Daoy (cell line): ENCODE measurements around the gene FEZF1. TPM values are rescaled to one million over a fixed set of nuclear protein-coding genes. Genes with fewer than 3 reads are reported as not detected.

Experiments used
- DNase-seq: peaks from one replicate; pipeline ENCODE4 v3.0.0-alpha.2; 2015; ENCODE audit warnings: low read depth
- total RNA-seq: library from RNA; depleted of rRNA; stranded (reverse); fragments of >200 nt; shearing (Covaris generic); gene quantifications from 2 replicates; pipeline ENCODE4 v1.2.3, GENCODE V29; 2014; rRNA removed

Gene FEZF1
- 0.03 and 0.69 TPM in 2 replicates for total RNA-seq

DNA sequence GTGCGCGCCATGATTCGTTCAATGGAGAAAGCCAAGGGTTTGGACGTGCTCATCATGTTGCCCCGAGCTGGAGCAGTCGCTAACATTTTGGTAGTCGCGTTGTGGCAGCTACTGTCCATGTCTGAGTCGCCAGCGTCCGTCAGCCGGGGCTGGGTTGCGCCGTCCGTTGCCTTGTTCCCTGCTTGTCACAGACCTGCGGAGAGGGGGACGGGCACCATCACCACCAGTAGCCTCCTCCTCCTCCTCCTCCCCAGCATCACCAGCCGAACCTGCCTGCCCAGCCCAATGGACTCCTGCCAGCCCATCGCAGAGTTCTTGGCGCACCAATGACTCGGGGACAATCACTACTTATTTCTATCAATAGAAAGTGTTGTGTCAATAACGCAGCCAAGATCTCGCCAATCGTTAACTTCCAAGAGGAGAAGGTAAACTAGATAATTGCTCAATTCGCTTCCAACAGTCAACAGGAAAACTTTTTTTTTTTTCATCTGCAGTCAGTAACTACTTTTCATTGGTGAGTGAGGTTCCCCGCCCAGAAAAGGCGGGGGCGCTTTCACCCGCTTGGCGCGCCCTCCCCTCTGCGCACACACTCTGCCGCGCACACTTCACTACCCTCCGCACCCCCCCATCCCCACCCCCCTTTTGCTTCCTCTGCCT lies at the start of gene FEZF1:
Gene FEZF1 (minus strand): TSS at position 432 of the 657 bp plus-strand sequence. CDS start 313 bp downstream, at position 119.
- peak; percentile 88 for DNase-seq

- DNase-seq, result no peak
Measured at GRCh38 chr7:122352454-122352853, 47.9 kb upstream of the FEZF1 start.

DNA sequence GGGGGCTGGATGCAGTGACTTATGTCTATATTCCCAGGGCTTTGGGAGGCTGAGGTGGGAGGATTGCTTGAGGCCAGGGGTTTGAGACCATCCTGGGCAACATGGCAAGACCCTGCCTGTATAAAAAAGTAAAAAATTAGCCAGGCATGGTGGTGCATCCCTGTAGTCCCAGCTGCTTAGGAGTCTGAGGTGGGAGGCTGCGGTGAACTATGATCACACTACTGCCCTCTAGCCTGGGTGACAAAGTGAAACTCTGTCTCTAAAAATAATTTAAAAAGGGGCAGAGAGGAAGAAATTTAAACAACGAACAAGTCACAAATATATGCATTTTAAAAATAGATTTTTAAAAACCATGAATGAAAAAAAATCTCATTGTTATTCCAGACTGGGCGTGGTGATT lies 46.2 kb upstream of the FEZF1 start:
- no peak for DNase-seq

GRCh38 chr7:122344303-122344620 lies 39.7 kb upstream of the FEZF1 start:
- DNase-seq, result no peak

DNA sequence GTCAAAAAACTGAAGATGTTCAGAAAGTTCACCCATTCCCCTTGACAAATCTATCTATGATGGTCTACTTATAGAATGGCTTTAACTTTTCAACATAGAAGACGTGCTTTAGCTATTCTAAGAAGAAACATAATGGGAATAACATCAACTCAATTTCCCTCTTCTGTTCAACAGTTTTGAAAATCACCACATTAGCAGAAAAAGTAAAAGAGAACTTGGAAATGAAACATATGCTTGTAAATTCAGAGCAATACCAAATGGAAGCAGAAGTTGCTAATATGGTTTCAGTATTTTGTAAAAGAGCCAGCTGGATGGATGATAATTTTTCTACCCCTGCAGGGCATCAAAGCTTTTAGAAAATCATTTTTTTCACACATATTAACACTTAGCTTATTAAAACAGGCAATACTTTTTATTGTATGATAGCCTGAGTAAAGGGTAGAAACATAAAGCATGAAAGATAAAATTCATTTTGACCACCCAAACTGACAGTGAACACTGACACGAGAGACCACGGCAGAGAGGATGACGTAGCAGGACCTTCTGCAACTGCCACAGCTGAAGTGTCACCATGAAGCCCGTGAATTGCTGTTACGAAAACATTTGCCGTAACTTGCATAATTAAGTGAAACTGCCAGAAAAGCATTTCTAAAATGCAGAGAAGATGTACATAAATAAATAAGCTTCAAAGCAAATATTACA lies 39.2 kb upstream of the FEZF1 start:
- no peak for DNase-seq

- DNase-seq, result no peak
Measured at GRCh38 chr7:122340427-122340826, 35.9 kb upstream of the FEZF1 start.

DNA sequence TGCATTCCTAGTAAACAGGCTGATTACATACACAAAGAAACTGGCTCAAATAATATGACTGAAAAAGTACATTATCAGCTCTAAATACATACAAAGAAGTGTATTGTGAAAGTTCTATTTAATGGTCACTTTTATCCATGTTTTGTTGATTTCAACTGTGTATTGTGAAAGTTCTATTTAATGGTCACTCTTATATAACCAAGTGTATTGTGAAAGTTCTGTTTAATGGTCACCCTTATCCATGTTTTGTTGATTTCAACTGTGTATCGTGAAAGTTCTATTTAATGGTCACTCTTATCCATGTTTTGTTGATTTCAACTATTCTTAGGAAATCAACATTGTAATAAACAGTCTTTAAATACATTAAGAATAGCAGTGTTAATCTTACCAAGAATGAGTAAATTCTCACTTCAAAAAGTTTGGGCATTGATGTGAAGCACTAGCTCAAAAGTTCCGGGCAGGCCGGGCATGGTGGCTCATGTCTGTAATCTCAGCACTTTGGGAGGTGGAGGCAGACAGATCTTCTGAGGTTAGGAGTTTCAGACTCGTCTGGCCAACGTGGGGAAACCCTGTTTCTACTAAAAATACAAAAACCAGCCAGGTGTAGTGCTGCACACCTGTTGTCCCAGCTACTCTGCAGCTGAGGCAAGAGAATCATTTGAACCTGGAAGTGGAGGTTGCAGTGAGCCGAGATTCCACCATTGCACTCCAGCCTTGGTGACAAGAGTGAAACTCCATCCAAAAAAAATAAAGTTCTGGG lies 34.8 kb upstream of the FEZF1 start:
- DNase-seq, result no peak

- no peak for DNase-seq
Measured at GRCh38 chr7:122337011-122337410, 32.5 kb upstream of the FEZF1 start.

GRCh38 chr7:122329145-122329802 lies 24.7 kb upstream of the FEZF1 start:
- no peak for DNase-seq

- no peak for DNase-seq
Measured at GRCh38 chr7:122327969-122328368, 23.4 kb upstream of the FEZF1 start.

- peak; percentile 31 for DNase-seq
Measured at GRCh38 chr7:122316467-122317388, 12.2 kb upstream of the FEZF1 start.

GRCh38 chr7:122315507-122316466 lies 11.2 kb upstream of the FEZF1 start:
- DNase-seq, result peak; percentile 19

DNA sequence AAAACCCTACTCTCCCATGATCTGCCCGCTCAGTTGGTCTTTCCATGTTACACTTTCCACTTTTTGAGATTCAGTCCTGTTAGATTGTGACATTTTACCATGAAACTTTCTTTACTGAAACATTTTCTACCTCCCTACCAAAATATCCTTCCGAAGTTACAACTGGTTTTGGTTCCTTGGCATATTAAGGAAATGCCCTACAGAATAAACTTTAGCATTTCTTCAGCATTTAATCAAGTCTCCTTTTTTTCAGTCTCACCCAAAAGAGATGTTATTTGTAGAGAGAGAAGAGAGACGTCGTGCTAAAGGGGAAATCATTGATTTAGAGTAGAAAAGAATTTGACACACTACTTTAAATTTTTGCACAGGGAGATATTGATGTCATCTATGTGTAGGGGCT lies 9.7 kb upstream of the FEZF1 start:
- no peak for DNase-seq

- DNase-seq, result no peak
Measured at GRCh38 chr7:122312789-122313188, 8.2 kb upstream of the FEZF1 start.

DNA sequence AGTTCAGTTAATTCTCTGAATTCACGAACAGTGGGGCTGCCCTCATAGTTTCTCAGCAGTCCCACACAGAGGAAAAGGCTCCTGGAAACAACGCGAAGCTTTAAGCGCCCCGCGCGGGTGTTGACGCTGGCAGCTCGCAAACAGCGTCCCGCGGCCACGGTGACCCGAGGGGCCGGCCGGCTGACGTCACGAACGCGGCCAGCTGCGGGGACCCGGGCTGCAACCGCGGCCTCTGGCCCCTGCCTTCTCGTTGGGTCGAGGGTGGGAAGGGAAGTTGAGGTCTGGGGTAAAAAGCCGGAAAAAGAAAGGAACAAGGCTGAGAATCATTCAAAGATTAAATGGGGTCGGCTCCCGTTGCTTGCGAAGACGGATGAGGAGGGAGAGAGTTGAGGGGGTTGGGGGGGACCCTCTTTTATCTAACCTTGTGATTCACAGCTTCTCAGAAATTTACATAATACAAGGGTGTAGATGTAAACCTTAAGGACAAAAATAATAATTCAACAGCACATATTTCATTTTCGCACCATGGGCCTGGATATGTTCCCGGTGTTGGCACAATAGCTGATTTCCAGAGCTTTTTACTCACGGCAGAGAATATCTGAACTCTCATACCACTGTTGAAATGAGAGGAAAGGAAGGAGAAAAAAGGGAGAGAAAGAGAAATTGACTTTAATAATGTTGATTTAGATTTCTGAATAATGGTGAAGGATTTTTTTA lies 7.3 kb upstream of the FEZF1 start:
- no peak for DNase-seq

DNA sequence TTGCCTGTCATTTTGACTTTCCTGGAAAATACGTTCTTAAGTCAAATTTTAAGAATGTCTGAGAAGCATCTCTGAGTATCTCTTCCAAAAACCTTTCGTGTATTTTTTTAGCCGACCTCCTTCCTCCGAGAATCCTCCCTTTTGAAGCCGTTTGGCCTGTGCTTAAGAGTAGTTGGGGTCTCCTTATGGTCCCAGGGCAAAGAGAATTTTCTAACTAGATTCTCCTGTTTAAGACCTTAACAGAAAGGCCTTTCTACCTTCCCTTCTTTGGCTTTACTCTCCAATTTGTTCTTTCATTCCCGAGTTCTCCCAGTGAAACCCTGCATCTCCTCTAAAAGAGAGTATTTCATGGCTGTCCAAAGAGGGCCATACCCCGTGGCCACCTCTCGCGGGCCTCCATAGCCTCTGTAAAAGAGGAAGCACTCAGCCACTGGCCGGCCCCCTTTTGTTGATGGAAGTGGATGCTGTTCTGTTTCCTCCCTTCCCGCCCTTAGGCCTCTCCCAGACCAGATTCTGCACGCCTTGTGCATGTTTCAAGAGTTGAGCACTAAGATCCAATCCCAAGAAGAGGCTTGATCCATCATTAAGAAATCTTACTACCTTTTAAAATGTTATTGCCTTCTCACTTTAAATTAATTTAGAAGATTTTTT lies 6.6 kb upstream of the FEZF1 start:
- no peak for DNase-seq

DNA sequence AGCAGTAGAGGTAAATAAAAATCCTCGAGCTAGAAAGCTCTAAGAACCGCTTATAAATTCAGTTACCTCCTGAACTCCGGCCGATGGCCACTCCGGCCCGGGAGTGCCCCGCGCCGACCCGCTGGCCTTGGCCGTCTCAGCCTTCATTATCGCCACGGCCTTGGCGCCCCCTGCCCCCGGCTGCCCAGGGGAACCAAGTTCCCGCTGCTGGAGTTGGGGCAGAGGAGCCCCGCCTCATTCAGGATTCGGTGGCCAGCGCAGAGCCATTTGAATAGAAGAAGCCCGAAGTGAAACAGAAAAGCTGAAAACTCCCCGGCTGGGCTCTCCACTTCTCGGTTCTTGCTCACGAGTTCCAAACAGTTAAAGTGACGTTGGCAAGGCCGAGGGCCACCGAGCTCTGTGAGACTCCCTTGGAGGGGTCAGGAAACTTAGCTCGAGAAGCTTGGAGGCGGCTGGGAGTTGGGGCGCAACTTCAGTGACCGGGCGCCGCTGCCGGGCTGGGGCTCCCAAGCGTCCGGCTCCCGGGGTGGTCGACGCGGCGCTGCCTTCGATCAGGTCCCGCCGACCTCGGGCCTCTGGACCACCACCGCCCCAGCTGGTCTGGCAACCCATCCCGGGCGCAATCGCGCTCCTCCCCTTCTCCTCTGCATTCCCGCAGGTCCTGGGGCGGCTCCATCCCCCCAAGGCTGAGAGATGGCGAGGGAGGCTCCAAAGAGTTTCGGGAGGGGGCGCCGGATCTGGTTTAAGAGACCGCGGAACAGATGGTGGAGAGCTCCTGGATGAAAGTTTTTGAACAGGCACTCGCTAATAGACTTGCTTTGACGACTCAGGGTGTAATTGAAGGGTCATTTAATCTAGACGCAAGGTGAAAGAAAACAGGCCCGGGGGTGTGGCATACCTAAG lies 5.8 kb upstream of the FEZF1 start:
- DNase-seq, result peak; percentile 61

DNA sequence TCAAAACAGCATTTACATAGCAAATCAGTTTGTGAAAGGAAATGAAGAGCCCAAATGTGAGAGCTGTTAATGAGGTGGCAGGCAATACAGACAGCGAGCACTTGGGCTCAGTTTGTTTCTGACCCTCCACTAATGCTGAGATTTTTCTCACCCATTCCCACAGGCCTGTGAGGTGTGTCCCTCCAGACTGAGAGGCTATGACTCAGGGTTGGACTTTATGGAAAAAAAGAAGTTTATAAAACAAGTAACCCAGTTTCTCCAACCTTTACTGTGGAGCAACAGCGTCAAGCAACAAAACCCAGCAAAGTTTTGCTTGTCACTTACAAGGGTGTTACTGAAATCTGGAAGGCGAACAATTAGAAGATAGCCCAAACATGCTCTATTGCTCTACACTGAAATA lies 4.9 kb upstream of the FEZF1 start:
- peak; percentile 20 for DNase-seq
